ENCODE measurements around the gene ITPR1. TPM values are rescaled to one million over a fixed set of nuclear protein-coding genes. Genes with fewer than 3 reads are reported as not detected.

ITPR1 gene
- total RNA-seq, 1 donor from 2014 or later, result 143 TPM

GRCh38 chr3:4672725-4673275 lies 179.7 kb downstream of the ITPR1 start:
- ATAC-seq (ENCODE audit: low read depth) (no peak), DNase-seq (no peak)
- CTCF ChIA-PET, result interaction anchor here (0.6 kb wide), 1 partner anchor 487 kb away, joined by 3 read pairs; no protein-coding TSS in a partner anchor
- intact Hi-C loops (cut with micrococcal nuclease), result no loop called here
- Mint-ChIP-seq H3K27me3 (no peaks in the 10 kb centered on the region), H3K4me3 (no peak overlapping the region), H3K4me1 (no peaks in the 10 kb centered on the region), H3K9me3 (no peaks in the 10 kb centered on the region), H3K27ac (no peak overlapping the region), H3K36me3 (ENCODE audit: low read depth) (peaks cover 93% of the 10 kb centered on the region)
- POLR2A ChIA-PET, result no interaction called here
- no peak for TF ChIP-seq CTCF (IDR thresholded peaks at IDR 0.05)

DNA sequence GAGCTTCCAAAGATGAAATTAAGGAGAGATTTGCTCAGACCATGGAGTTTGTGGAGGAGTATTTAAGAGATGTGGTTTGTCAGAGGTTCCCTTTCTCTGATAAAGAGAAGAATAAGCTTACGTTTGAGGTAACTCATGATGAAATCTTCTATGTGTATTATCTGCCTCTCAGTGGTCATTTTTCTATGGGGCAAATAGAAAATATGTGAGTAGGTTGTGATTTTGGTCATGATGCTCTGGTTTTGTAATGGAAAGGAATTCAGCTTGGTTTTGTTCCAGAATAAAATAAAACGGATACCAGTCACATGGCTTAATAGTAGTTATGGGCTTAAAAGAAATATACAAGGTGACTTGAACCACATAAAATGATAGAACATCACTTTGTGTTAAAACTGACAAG lies 181.1 kb downstream of the ITPR1 start:
- no peak for ATAC-seq (ENCODE audit: low read depth)
- ChIA-PET POLR2A (no interaction called here), CTCF (interaction anchor here (1.0 kb wide), 1 partner anchor 324 kb away, joined by 3 read pairs; no protein-coding TSS in a partner anchor)
- Mint-ChIP-seq H3K4me3 (no peak overlapping the region), H3K9me3 (no peaks in the 10 kb centered on the region), H3K36me3 (ENCODE audit: low read depth) (peaks cover 94% of the 10 kb centered on the region), H3K27me3 (no peaks in the 10 kb centered on the region), H3K27ac (no peak overlapping the region), H3K4me1 (no peaks in the 10 kb centered on the region)
- intact Hi-C loops (cut with micrococcal nuclease), result no loop called here
- no peak for DNase-seq
- no peak for TF ChIP-seq CTCF (IDR thresholded peaks at IDR 0.05)

- ChIA-PET POLR2A (interaction anchor here (0.7 kb wide), 1 partner anchor 316 kb away, joined by 3 read pairs; no protein-coding TSS in a partner anchor), CTCF (no interaction called here)
- intact Hi-C loops (cut with micrococcal nuclease), result no loop called here
- Mint-ChIP-seq H3K27me3 (no peaks in the 10 kb centered on the region), H3K36me3 (ENCODE audit: low read depth) (peaks cover 92% of the 10 kb centered on the region), H3K9me3 (no peaks in the 10 kb centered on the region), H3K4me1 (no peaks in the 10 kb centered on the region), H3K4me3 (no peak overlapping the region), H3K27ac (no peak overlapping the region)
- DNase-seq (no peak), ATAC-seq (ENCODE audit: low read depth) (no peak)
- no peak for TF ChIP-seq CTCF (IDR thresholded peaks at IDR 0.05)
These were observed 182.6 kb downstream of the ITPR1 start for GRCh38 chr3:4675704-4676103.

- ATAC-seq (ENCODE audit: low read depth), result no peak
- H3K36me3 Mint-ChIP-seq (ENCODE audit: low read depth), result peaks cover 92% of the 10 kb centered on the region
- no peak overlapping the region for H3K4me3 Mint-ChIP-seq
- ChIA-PET CTCF (no interaction called here), POLR2A (no interaction called here)
- no peaks in the 10 kb centered on the region for H3K27me3 Mint-ChIP-seq
- intact Hi-C loops (cut with micrococcal nuclease), result no loop called here
- H3K4me1 Mint-ChIP-seq, result no peaks in the 10 kb centered on the region
- no peak for TF ChIP-seq CTCF (IDR thresholded peaks at IDR 0.05)
- H3K27ac Mint-ChIP-seq, result no peak overlapping the region
- H3K9me3 Mint-ChIP-seq, result no peaks in the 10 kb centered on the region
- no peak for DNase-seq
These were observed 185.2 kb downstream of the ITPR1 start for GRCh38 chr3:4678320-4678719.

- Mint-ChIP-seq H3K9me3 (no peaks in the 10 kb centered on the region), H3K36me3 (ENCODE audit: low read depth) (peaks cover 93% of the 10 kb centered on the region), H3K27me3 (no peaks in the 10 kb centered on the region), H3K4me1 (no peaks in the 10 kb centered on the region), H3K4me3 (no peak overlapping the region), H3K27ac (no peak overlapping the region)
- CTCF ChIA-PET, result no interaction called here
- intact Hi-C loops (cut with micrococcal nuclease), result no loop called here
- DNase-seq (no peak), ATAC-seq (ENCODE audit: low read depth) (no peak)
- no peak for TF ChIP-seq CTCF (IDR thresholded peaks at IDR 0.05)
- POLR2A ChIA-PET, result no interaction called here
These were observed 187.1 kb downstream of the ITPR1 start for GRCh38 chr3:4680227-4680691.

Measured in activated B cell treated with CpG ODN at 0.5 μM for 24 hours (primary cell).